Bronchial epithelial cell (primary cell): ENCODE data around the gene NHSL1. TPM values are rescaled to one million over a fixed set of nuclear protein-coding genes. Genes with fewer than 3 reads are reported as not detected.

Experiments
- DNase-seq: peaks from one replicate; pipeline ENCODE4 v3.0.0-alpha.2; 2010; ENCODE audit warnings: low read depth
- FAIRE-seq: peaks from 2 replicates; lab custom pipeline; 2011; peaks lifted over from hg19 to GRCh38; lab: Jason Lieb, UNC
- H3K27me3 ChIP-seq: 2 replicates; pipeline ENCODE4 v1.5.1; 2011; ENCODE audit warnings: low read length; ENCODE audit not compliant: control insufficient read depth, insufficient read depth
- H3K36me3 ChIP-seq: 2 replicates; pipeline ENCODE4 v1.5.1; 2011; ENCODE audit warnings: low read length; ENCODE audit not compliant: control insufficient read depth, insufficient read depth
- H3K4me3 ChIP-seq: 2 replicates; pipeline ENCODE4 v1.5.1; 2011; ENCODE audit warnings: mild to moderate bottlenecking, low read depth, low read length, control low read depth
- CTCF ChIP-seq: IDR thresholded peaks from 2 replicates; pipeline ENCODE4 v1.5.1; 2011; ENCODE audit warnings: mild to moderate bottlenecking, moderate library complexity, low read length, control low read depth, inconsistent platforms; ENCODE audit not compliant: insufficient read depth, severe bottlenecking
- total RNA-seq: library from RNA; depleted of rRNA; stranded (reverse); fragments of >200 nt; gene quantifications from 2 replicates; pipeline ENCODE4 v1.2.1, GENCODE V29; 2014

NHSL1 gene
- total RNA-seq, 1 donor from 2014 or later, result 6.3 TPM

- no peaks in the 10 kb centered on the region for H3K36me3 ChIP-seq
- no peak for TF ChIP-seq CTCF
- no peak for FAIRE-seq
- H3K27me3 ChIP-seq, result no peaks in the 10 kb centered on the region
- H3K4me3 ChIP-seq, result no peak overlapping the region
- DNase-seq, result no peak
Measured at GRCh38 chr6:138541823-138542481, 42.7 kb upstream of the NHSL1 start.

GRCh38 chr6:138540468-138540867 is 41.2 kb upstream of the NHSL1 start:
- H3K4me3 ChIP-seq, result no peak overlapping the region
- no peaks in the 10 kb centered on the region for H3K27me3 ChIP-seq
- DNase-seq, result no peak
- no peak for FAIRE-seq
- H3K36me3 ChIP-seq, result no peaks in the 10 kb centered on the region
- no peak for TF ChIP-seq CTCF

GRCh38 chr6:138539876-138540275 is 40.6 kb upstream of the NHSL1 start:
- H3K36me3 ChIP-seq, result no peaks in the 10 kb centered on the region
- no peak overlapping the region for H3K4me3 ChIP-seq
- FAIRE-seq (no peak), DNase-seq (no peak)
- TF ChIP-seq CTCF, result no peak
- no peaks in the 10 kb centered on the region for H3K27me3 ChIP-seq

- Histone ChIP-seq H3K27me3 (no peaks in the 10 kb centered on the region), H3K36me3 (peaks cover 1% of the 10 kb centered on the region), H3K4me3 (no peak overlapping the region)
- FAIRE-seq (no peak), DNase-seq (no peak)
- no peak for TF ChIP-seq CTCF
Measured at GRCh38 chr6:138538390-138539031, 39.2 kb upstream of the NHSL1 start.

- H3K4me3 ChIP-seq, result no peak overlapping the region
- TF ChIP-seq CTCF, result no peak
- peaks cover 1% of the 10 kb centered on the region for H3K36me3 ChIP-seq
- DNase-seq (peak; percentile 8), FAIRE-seq (no peak)
- H3K27me3 ChIP-seq, result no peaks in the 10 kb centered on the region
Measured at GRCh38 chr6:138537106-138537505, 37.8 kb upstream of the NHSL1 start.
